ES-I3 (cell line): ENCODE data around the gene KLHL30.

Experiments used
- H3K36me3 ChIP-seq: 2 replicates; pipeline ENCODE4 v1.6.1; 2013; ENCODE audit warnings: mild to moderate bottlenecking, low read length, control low read depth, moderate library complexity; ENCODE audit not compliant: insufficient read depth
- H3K4me1 ChIP-seq: 2 replicates; pipeline ENCODE4 v1.6.1; 2013; ENCODE audit warnings: mild to moderate bottlenecking, control low read depth, low read length; ENCODE audit not compliant: insufficient read depth
- H3K9ac ChIP-seq: 2 replicates; pipeline ENCODE4 v1.6.1; 2013; ENCODE audit warnings: low read depth, mild to moderate bottlenecking, low read length, moderate library complexity
- H3K9me3 ChIP-seq: 2 replicates; pipeline ENCODE4 v1.6.1; 2013; ENCODE audit warnings: mild to moderate bottlenecking, low read length, moderate library complexity; ENCODE audit not compliant: control insufficient read depth, insufficient read depth

The KLHL30 gene

GRCh38 chr2:238129166-238130010 is 9.1 kb upstream of the KLHL30 start:
- Histone ChIP-seq H3K4me1 (peaks cover 3% of the 10 kb centered on the region; the same call in 1 of the 2 replicates), H3K36me3 (no peaks in the 10 kb centered on the region), H3K9ac (no peak overlapping the region), H3K9me3 (no peaks in the 10 kb centered on the region)

- Histone ChIP-seq H3K36me3 (no peaks in the 10 kb centered on the region), H3K4me1 (peaks cover 3% of the 10 kb centered on the region; the same call in 1 of the 2 replicates), H3K9ac (no peak overlapping the region), H3K9me3 (no peaks in the 10 kb centered on the region)
These were observed 8.3 kb upstream of the KLHL30 start for GRCh38 chr2:238130111-238130695.

GRCh38 chr2:238130696-238131628 is 7.5 kb upstream of the KLHL30 start:
- Histone ChIP-seq H3K9ac (no peak overlapping the region), H3K9me3 (no peaks in the 10 kb centered on the region), H3K4me1 (peaks cover 3% of the 10 kb centered on the region; the same call in 1 of the 2 replicates), H3K36me3 (no peaks in the 10 kb centered on the region)

GRCh38 chr2:238131761-238132462 is 6.6 kb upstream of the KLHL30 start:
- Histone ChIP-seq H3K9ac (no peak overlapping the region), H3K9me3 (no peaks in the 10 kb centered on the region), H3K36me3 (no peaks in the 10 kb centered on the region), H3K4me1 (peaks cover 2% of the 10 kb centered on the region; the same call in 1 of the 2 replicates)

GRCh38 chr2:238132463-238133450 is 5.7 kb upstream of the KLHL30 start:
- H3K4me1 ChIP-seq, result no peaks in the 10 kb centered on the region
- H3K9me3 ChIP-seq, result no peaks in the 10 kb centered on the region
- no peak overlapping the region for H3K9ac ChIP-seq
- no peaks in the 10 kb centered on the region for H3K36me3 ChIP-seq

- Histone ChIP-seq H3K4me1 (no peaks in the 10 kb centered on the region; the same call in 1 of the 2 replicates), H3K9me3 (no peaks in the 10 kb centered on the region), H3K36me3 (no peaks in the 10 kb centered on the region), H3K9ac (no peak overlapping the region)
These were observed 4.7 kb upstream of the KLHL30 start for GRCh38 chr2:238133499-238134392.

GRCh38 chr2:238134393-238134785 is 4.1 kb upstream of the KLHL30 start:
- Histone ChIP-seq H3K9me3 (no peaks in the 10 kb centered on the region), H3K4me1 (no peaks in the 10 kb centered on the region; the same call in 1 of the 2 replicates), H3K36me3 (no peaks in the 10 kb centered on the region), H3K9ac (no peak overlapping the region)

- Histone ChIP-seq H3K4me1 (no peaks in the 10 kb centered on the region; the same call in 1 of the 2 replicates), H3K9ac (no peak overlapping the region), H3K9me3 (no peaks in the 10 kb centered on the region), H3K36me3 (no peaks in the 10 kb centered on the region)
These were observed 2.8 kb upstream of the KLHL30 start for GRCh38 chr2:238135601-238136150.

GRCh38 chr2:238136820-238137537 is 1.5 kb upstream of the KLHL30 start:
- H3K9ac ChIP-seq, result no peak overlapping the region
- no peaks in the 10 kb centered on the region for H3K36me3 ChIP-seq
- H3K9me3 ChIP-seq, result no peaks in the 10 kb centered on the region
- no peaks in the 10 kb centered on the region; the same call in 1 of the 2 replicates for H3K4me1 ChIP-seq

- Histone ChIP-seq H3K36me3 (no peaks in the 10 kb centered on the region), H3K9ac (no peak overlapping the region), H3K9me3 (no peaks in the 10 kb centered on the region), H3K4me1 (no peaks in the 10 kb centered on the region; the same call in 1 of the 2 replicates)
These were observed 583 bp upstream of the KLHL30 start for GRCh38 chr2:238137885-238138284.

- H3K9ac ChIP-seq, result no peak overlapping the region
- H3K4me1 ChIP-seq, result no peaks in the 10 kb centered on the region; the same call in 1 of the 2 replicates
- H3K36me3 ChIP-seq, result no peaks in the 10 kb centered on the region
- H3K9me3 ChIP-seq, result no peaks in the 10 kb centered on the region
These were observed 950 bp downstream of the KLHL30 start for GRCh38 chr2:238139196-238140039.
